Cerebellar cortex (tissue), 1 donor: ENCODE data around the gene SCN1B.
"Not testable (repeated sequence)": the region's sequence is repeated elsewhere in the genome, so short reads cannot be mapped to it uniquely, and the experiment has no call there.

Source experiments
- DNase-seq: peaks from one replicate; pipeline ENCODE4 v3.0.0-alpha.2; 2015; ENCODE audit warnings: low spot score

SCN1B gene

GRCh38 chr19:35030257-35031071 is at the start of gene SCN1B:
SCN1B (plus strand) TSS chr19:35030470; CDS start chr19:35030821, 351 bp downstream.
- no peak for DNase-seq

- DNase-seq = no peak
Observed at GRCh38 chr19:34982275-34982674, 48.0 kb upstream of the SCN1B start.

GRCh38 chr19:34983786-34984185 is 46.5 kb upstream of the SCN1B start:
- no peak for DNase-seq

- DNase-seq = no peak
Observed at GRCh38 chr19:34984287-34984686, 46.0 kb upstream of the SCN1B start.

GRCh38 chr19:34985249-34986022 is 44.8 kb upstream of the SCN1B start:
- peak; percentile 94 for DNase-seq

GRCh38 chr19:34988119-34988518 is 42.2 kb upstream of the SCN1B start:
- DNase-seq = no peak

- DNase-seq = no peak
Observed at GRCh38 chr19:34989298-34989697, 41.0 kb upstream of the SCN1B start.

GRCh38 chr19:34990578-34991192 is 39.6 kb upstream of the SCN1B start:
- no peak for DNase-seq

GRCh38 chr19:34991542-34992333 is 38.5 kb upstream of the SCN1B start:
- no peak for DNase-seq

- not testable (repeated sequence) for DNase-seq
Observed at GRCh38 chr19:34992582-34992981, 37.7 kb upstream of the SCN1B start.

- DNase-seq = no peak
Observed at GRCh38 chr19:34994286-34994642, 36.0 kb upstream of the SCN1B start.

GRCh38 chr19:34994643-34995541 is 35.4 kb upstream of the SCN1B start:
- DNase-seq = no peak

GRCh38 chr19:34995551-34995950 is 34.7 kb upstream of the SCN1B start:
- DNase-seq = no peak

GRCh38 chr19:34997071-34997617 is 33.1 kb upstream of the SCN1B start:
- no peak for DNase-seq

- DNase-seq = not testable (repeated sequence)
Observed at GRCh38 chr19:34998224-34998623, 32.0 kb upstream of the SCN1B start.

- DNase-seq = no peak
Observed at GRCh38 chr19:34998777-34999497, 31.3 kb upstream of the SCN1B start.

- peak; percentile 87 for DNase-seq
Observed at GRCh38 chr19:34999498-35000337, 30.6 kb upstream of the SCN1B start, which contains the start of gene GRAMD1A. GRAMD1A (plus strand) TSS chr19:35000323; CDS start chr19:35000479, 156 bp downstream.

- DNase-seq = no peak
Observed at GRCh38 chr19:35000338-35000646, 30.0 kb upstream of the SCN1B start.
